Amniotic epithelial cell (primary cell): ENCODE data around the gene AKR7A2.

Experiments used
- DNase-seq: peaks from one replicate; pipeline ENCODE4 v3.0.0-alpha.2; 2010; ENCODE audit warnings: low read depth

The AKR7A2 gene

GRCh38 chr1:19311931-19312781, at the start of gene AKR7A2, which contains the start of gene SLC66A1:
TSS of gene AKR7A2 (minus strand) at chr1:19312144. CDS start at chr1:19312124, 20 bp downstream.
TSS of gene SLC66A1 (plus strand) at chr1:19312326. CDS start at chr1:19317678, 5,352 bp downstream.
- DNase-seq: peak; percentile 82

- DNase-seq: no peak
Measured at GRCh38 chr1:19360843-19361610, 49.1 kb upstream of the AKR7A2 start.

- no peak for DNase-seq
Measured at GRCh38 chr1:19360432-19360831, 48.5 kb upstream of the AKR7A2 start.

- DNase-seq: no peak
Measured at GRCh38 chr1:19360016-19360415, 48.1 kb upstream of the AKR7A2 start.

GRCh38 chr1:19359357-19359756, 47.4 kb upstream of the AKR7A2 start:
- DNase-seq: no peak

DNA sequence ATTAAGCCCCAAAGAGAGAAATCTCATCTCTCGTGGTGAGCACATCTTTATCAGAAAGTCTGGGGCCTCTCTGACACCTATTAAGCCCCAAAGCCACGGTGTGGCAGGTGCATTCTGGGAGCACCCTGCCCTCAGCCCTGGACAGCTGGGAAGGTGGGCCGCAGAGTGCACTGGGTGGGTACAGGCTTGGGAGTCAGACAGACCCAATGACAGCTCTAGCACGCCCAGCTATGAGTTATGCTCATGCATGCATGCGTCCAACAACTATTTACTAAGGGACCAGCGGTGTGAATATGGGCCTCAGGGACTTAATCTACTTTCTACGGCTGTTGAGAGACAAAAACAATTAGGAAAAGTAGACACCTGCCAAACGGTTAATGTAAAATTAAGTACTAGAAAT, 46.8 kb upstream of the AKR7A2 start:
- no peak for DNase-seq

- no peak for DNase-seq
Measured at GRCh38 chr1:19357299-19357986, 45.5 kb upstream of the AKR7A2 start.

GRCh38 chr1:19356266-19356665, 44.3 kb upstream of the AKR7A2 start:
- no peak for DNase-seq

- no peak for DNase-seq
Measured at GRCh38 chr1:19354531-19354981, 42.6 kb upstream of the AKR7A2 start.

- DNase-seq: no peak
Measured at GRCh38 chr1:19353596-19353995, 41.7 kb upstream of the AKR7A2 start.

DNA sequence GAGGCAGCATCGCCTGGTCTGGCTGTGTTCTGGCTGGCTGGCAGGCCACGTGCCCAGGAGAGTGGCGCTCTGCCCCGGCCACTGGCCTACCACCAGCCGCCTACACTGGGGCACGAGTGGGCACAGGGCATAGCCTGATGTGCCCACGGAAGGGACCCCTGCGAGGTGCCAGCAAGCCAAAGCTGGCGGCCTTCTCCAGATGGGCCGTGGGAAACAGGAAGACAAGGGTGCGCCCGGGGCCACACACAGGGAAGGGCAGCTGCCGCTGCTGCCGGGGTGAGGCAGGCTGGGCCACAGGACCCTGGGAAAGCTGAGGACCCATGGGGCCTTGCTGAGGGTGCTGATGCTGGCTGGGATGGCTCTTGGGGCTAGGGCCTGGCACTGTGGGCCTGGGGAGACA, 40.9 kb upstream of the AKR7A2 start:
- no peak for DNase-seq

- no peak for DNase-seq
Measured at GRCh38 chr1:19351873-19352272, 39.9 kb upstream of the AKR7A2 start.

DNA sequence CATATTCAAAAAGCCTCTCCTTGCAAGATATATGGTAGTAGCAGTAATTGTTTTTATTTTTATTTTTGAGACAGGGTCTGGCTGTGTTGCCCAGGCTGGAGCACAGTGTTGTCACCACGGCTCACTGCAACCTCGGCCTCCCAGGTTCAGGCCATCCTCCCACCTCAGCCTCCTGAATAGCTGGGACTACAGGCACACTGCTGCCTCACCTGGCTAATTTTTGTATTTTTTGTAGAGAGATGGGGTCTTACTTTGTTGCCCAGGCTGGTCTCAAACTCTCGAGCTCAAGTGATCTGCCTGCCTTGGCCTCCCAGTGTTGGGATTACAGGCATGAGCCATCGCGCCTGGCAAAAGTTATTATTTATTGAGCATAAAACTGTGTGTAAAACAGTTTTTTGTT, 38.6 kb upstream of the AKR7A2 start:
- no peak for DNase-seq

- no peak for DNase-seq
Measured at GRCh38 chr1:19349999-19350398, 38.1 kb upstream of the AKR7A2 start.

GRCh38 chr1:19348441-19349198, 36.7 kb upstream of the AKR7A2 start:
- no peak for DNase-seq

DNA sequence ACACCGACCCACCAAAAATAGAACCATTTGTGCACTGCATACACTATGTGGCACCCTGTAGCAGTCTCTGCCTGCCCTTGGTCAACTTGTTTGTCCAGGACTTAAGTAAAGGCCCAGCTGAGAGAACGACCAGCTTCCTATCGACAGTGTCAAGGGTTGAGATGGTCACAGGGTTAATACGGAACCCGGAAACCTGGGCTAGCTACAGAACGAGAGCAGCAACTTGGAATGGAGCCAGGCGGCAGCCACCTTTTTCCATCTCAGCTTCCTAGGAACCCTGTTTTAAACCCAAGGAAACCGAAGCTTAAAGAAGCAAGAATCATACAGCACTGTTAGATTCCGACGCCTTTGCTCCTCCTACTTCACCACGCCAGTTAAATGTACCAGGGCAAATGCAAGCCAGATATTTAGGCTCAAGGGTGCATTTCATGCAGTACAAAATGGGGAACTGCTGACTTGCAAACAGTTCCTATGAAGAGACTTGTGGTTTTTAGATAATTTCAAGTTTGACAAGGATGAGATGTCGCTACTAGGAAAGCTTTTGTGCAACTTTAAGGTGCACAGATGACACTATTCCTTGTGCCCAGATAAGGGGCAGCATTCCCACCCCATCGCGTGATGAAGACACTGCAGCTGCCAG, 35.7 kb upstream of the AKR7A2 start:
- no peak for DNase-seq

- DNase-seq: no peak
Measured at GRCh38 chr1:19346026-19346425, 34.1 kb upstream of the AKR7A2 start.

- DNase-seq: no peak
Measured at GRCh38 chr1:19345391-19345790, 33.4 kb upstream of the AKR7A2 start.

- no peak for DNase-seq
Measured at GRCh38 chr1:19344831-19345230, 32.9 kb upstream of the AKR7A2 start.

GRCh38 chr1:19344372-19344810, 32.4 kb upstream of the AKR7A2 start:
- peak; percentile 31 for DNase-seq
